BJ (cell line): ENCODE data around the gene EME2. TPM values are rescaled to one million over a fixed set of nuclear protein-coding genes. Genes with fewer than 3 reads are reported as not detected.
"Not testable (repeated sequence)": the region's sequence is repeated elsewhere in the genome, so short reads cannot be mapped to it uniquely, and the experiment has no call there.

Experiments
- CTCF ChIA-PET: fragments of 350-600 bp; formaldehyde crosslinking; extraction: SDS; loops from one replicate; lab custom pipeline; 2021; ENCODE audit warnings: antibody characterized with exemption, inconsistent platforms; lab: Yijun Ruan, JAX
- POLR2A ChIA-PET: fragments of 300-600 bp; sonication (Branson Sonifier 250); formaldehyde crosslinking; extraction: SDS; loops from one replicate; lab custom pipeline; 2021; ENCODE audit warnings: antibody characterized with exemption; lab: Charles Lee
- DNase-seq: peaks from one replicate; pipeline ENCODE4 v3.0.0-alpha.2; 2011; ENCODE audit warnings: low read depth
- H3K27me3 ChIP-seq: 2 replicates; pipeline ENCODE4 v1.6.0; 2011; ENCODE audit warnings: low read length; ENCODE audit not compliant: control insufficient read depth, insufficient read depth
- H3K36me3 ChIP-seq: 2 replicates; pipeline ENCODE4 v1.5.1; 2011; ENCODE audit warnings: low read length; ENCODE audit not compliant: control insufficient read depth, insufficient read depth
- H3K4me3 ChIP-seq: 2 replicates; pipeline ENCODE4 v1.5.1; 2011; ENCODE audit warnings: low read depth, mild to moderate bottlenecking, control low read depth, low read length
- CTCF ChIP-seq: IDR thresholded peaks from 2 replicates; pipeline ENCODE4 v1.5.1; 2011; ENCODE audit warnings: low read depth, mild to moderate bottlenecking, control low read depth, inconsistent platforms, low read length, moderate library complexity; ENCODE audit not compliant: insufficient read depth
- polyA plus RNA-seq: library from polyadenylated mRNA; depleted of rRNA; stranded (reverse); fragments of >200 nt; gene quantifications from 2 replicates; pipeline ENCODE4 v1.2.3, GENCODE V29; 2011

Gene EME2
- polyA plus RNA-seq, 1 experiment = 4.0 TPM

- Histone ChIP-seq H3K27me3 (no peaks in the 10 kb centered on the region), H3K36me3 (peaks cover 7% of the 10 kb centered on the region), H3K4me3 (no peak overlapping the region)
- TF ChIP-seq CTCF = no peak
- DNase-seq = no peak
- POLR2A ChIA-PET = no interaction called here
- CTCF ChIA-PET = no interaction called here
These were observed 20.4 kb downstream of the EME2 start for GRCh38 chr16:1792836-1793577.

GRCh38 chr16:1793578-1794220 lies 21.1 kb downstream of the EME2 start, which contains the start of gene IGFALS:
TSS of gene IGFALS (minus strand) at chr16:1793705. CDS start at chr16:1793652, 53 bp downstream.
- Histone ChIP-seq H3K4me3 (no peak within 1 kb of the TSS), H3K27me3 (no peaks in the 10 kb centered on the region), H3K36me3 (peaks cover 4% of the 10 kb centered on the region)
- TF ChIP-seq CTCF = no peak
- ChIA-PET CTCF (no interaction called here), POLR2A (no interaction called here)
- no peak for DNase-seq

GRCh38 chr16:1794221-1794871 lies 21.7 kb downstream of the EME2 start:
- no peak for TF ChIP-seq CTCF
- Histone ChIP-seq H3K27me3 (no peaks in the 10 kb centered on the region), H3K36me3 (peaks cover 3% of the 10 kb centered on the region; the same call in 1 of the 2 replicates), H3K4me3 (no peak overlapping the region)
- CTCF ChIA-PET = no interaction called here
- no peak for DNase-seq
- POLR2A ChIA-PET = no interaction called here

- DNase-seq = no peak
- ChIA-PET POLR2A (no interaction called here), CTCF (no interaction called here)
- TF ChIP-seq CTCF = no peak
- no peaks in the 10 kb centered on the region for H3K27me3 ChIP-seq
- H3K4me3 ChIP-seq = no peak overlapping the region
- peaks cover under 1% of the 10 kb centered on the region; the same call in 1 of the 2 replicates for H3K36me3 ChIP-seq
These were observed 22.5 kb downstream of the EME2 start for GRCh38 chr16:1794908-1795666.

- DNase-seq, CTCF ChIA-PET: not testable (repeated sequence)
These were observed 26.7 kb downstream of the EME2 start for GRCh38 chr16:1799263-1799662.

More at GRCh38 chr16:1799263-1799662, 26.7 kb downstream of the EME2 start:
- POLR2A ChIA-PET, H3K36me3 ChIP-seq, H3K27me3 ChIP-seq, H3K4me3 ChIP-seq: not testable (repeated sequence)
